Measurements from ENCODE around the gene ZNF613.
"Not testable (repeated sequence)": the region's sequence is repeated elsewhere in the genome, so short reads cannot be mapped to it uniquely, and the experiment has no call there.

- not testable (repeated sequence) for TF ChIP-seq POLR2A (IDR thresholded peaks at IDR 0.05; ENCODE audit: borderline replicate concordance, extremely low read depth, insufficient read depth, insufficient read length); FOSL1 (IDR thresholded peaks at IDR 0.05; ENCODE audit: low read depth); CTCF (IDR thresholded peaks at IDR 0.05 in 2 of 3, conservative IDR thresholded peaks at IDR 0.05 in 1 of 3; ENCODE audit: borderline replicate concordance in 1 of 3, insufficient read depth in 1 of 3, low read depth in 2 of 3, low read length in 2 of 3); ZNF274 (IDR thresholded peaks at IDR 0.05; ENCODE audit: low read depth, low read length); EZH2phosphoT487 (IDR thresholded peaks at IDR 0.05; ENCODE audit: borderline replicate concordance); ZFX (IDR thresholded peaks at IDR 0.05)
These were observed 33.5 kb downstream of the ZNF613 start for GRCh38 chr19:51960621-51961233.

All from HCT116 (cell line).